ENCODE measurements around the gene CELF4.

- TF ChIP-seq CTCF (IDR thresholded peaks at IDR 0.05): no peak
- no peak for TF ChIP-seq POLR2A (IDR thresholded peaks at IDR 0.05)
These were observed 21.1 kb upstream of the CELF4 start for GRCh38 chr18:37586656-37587225.

Data from body of pancreas (tissue), 4 donors.